Suprapubic skin (tissue), 4 donors: ENCODE measurements around the gene CUEDC2. TPM values are rescaled to one million over a fixed set of nuclear protein-coding genes. Genes with fewer than 3 reads are reported as not detected.

Experiments used
- DNase-seq, 2 donors: peaks; one replicate each; pipeline ENCODE4 v3.0.0-alpha.2; 2019; ENCODE audit warnings: low spot score in 2 of 2
- H3K27ac ChIP-seq: fragments of 200-600 bp; sonication (generic); one replicate; pipeline ENCODE4 v1.5.1; 2019
- H3K27me3 ChIP-seq: fragments of 200-600 bp; sonication (generic); one replicate; pipeline ENCODE4 v1.5.1; 2019
- H3K36me3 ChIP-seq: fragments of 200-600 bp; sonication (generic); one replicate; pipeline ENCODE4 v1.5.1; 2019
- H3K4me1 ChIP-seq: fragments of 200-600 bp; sonication (generic); one replicate; pipeline ENCODE4 v1.5.1; 2019
- H3K4me3 ChIP-seq: fragments of 200-600 bp; sonication (generic); one replicate; pipeline ENCODE4 v1.5.1; 2019; ENCODE audit warnings: mild to moderate bottlenecking
- H3K9me3 ChIP-seq: fragments of 200-600 bp; sonication (generic); one replicate; pipeline ENCODE4 v1.5.1; 2019
- CTCF ChIP-seq, 2 donors: fragments of 200-600 bp in 1 of 2; fragments of 450-650 bp in 1 of 2; sonication (generic) in 1 of 2; IDR thresholded peaks; one replicate each; pipeline ENCODE4 v1.5.1; 2016 to 2019; ENCODE audit warnings: antibody characterized with exemption in 2 of 2, mild to moderate bottlenecking in 1 of 2, moderate library complexity in 1 of 2
- EP300 ChIP-seq: sonication (generic); formaldehyde crosslinking; IDR thresholded peaks from one replicate; pipeline ENCODE4 v1.6.1; 2017; ENCODE audit warnings: antibody characterized with exemption
- POLR2A ChIP-seq, 2 donors: fragments of 450-650 bp; IDR thresholded peaks; one replicate each; pipeline ENCODE4 v1.6.1; 2017; ENCODE audit warnings: antibody characterized with exemption in 2 of 2, mild to moderate bottlenecking in 2 of 2, moderate library complexity in 2 of 2
- POLR2AphosphoS5 ChIP-seq, 3 donors: sonication (generic); formaldehyde crosslinking; IDR thresholded peaks; one replicate each; pipeline ENCODE4 v1.6.1; 2017; ENCODE audit warnings: antibody characterized with exemption in 3 of 3
- WGBS: methylation state at CpG from one replicate; pipeline ENCODE4 v1.1.5; 2018; 5-methylcytosine and 5-hydroxymethylcytosine counted together
- total RNA-seq, 4 donors: library from RNA; depleted of rRNA; stranded (reverse); fragments of >200 nt; gene quantifications; one replicate each; pipeline ENCODE4 v1.1.0, GENCODE V29; 2016

The CUEDC2 gene
- total RNA-seq, 4 donors from 2014 or later: 25.0 to 61.2 (median 40.2) TPM

DNA sequence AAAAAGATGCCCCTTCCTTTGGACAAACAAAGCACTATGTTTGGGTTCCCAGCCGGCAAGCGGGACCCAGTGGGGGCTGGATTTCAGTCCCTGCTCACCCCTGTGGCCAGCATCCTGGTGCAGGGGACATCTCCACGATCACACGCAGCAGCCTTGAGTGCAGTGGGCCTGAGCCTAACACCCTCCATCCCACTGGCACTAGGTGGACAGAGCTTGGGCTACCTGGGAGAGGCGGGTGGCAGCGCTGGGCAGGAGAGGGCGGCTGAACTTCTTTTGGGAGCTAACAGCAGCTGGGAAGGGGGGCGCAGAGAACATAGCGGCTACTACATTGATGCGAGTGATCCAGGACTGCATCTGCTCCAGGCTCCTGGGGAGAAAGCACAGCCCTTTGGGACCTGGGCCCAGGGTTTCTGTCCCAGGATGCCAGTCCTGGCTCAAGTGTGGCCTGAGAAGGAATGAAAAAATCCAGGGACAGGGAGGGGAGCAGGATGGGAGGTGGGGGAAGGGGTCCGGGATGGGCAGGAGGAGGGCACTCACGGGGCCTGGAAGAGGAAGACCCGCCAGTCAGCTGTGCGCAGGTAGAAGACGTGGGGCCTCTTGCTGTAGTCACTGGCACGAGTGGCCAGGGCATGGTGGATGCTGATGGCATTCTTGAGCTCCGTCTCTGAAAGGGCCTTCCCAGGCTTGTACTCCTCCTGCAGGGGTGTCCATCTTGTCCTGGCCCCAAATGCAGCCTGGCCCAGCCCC is 27.8 kb downstream of the CUEDC2 start:
- no peak overlapping the region for H3K27ac ChIP-seq
- H3K36me3 ChIP-seq: peaks cover 21% of the 10 kb centered on the region
- H3K4me1 ChIP-seq: peaks cover 34% of the 10 kb centered on the region
- H3K9me3 ChIP-seq: no peaks in the 10 kb centered on the region
- TF ChIP-seq POLR2AphosphoS5 (IDR thresholded peaks at IDR 0.05) (no peak), CTCF (IDR thresholded peaks at IDR 0.05) (no peak), POLR2A (IDR thresholded peaks at IDR 0.05) (no peak), EP300 (no peak)
- no peak overlapping the region for H3K4me3 ChIP-seq
- no peak for DNase-seq
- 82% methylated on average over 16 of the region's 17 CpGs for WGBS
- H3K27me3 ChIP-seq: peaks cover 19% of the 10 kb centered on the region

DNA sequence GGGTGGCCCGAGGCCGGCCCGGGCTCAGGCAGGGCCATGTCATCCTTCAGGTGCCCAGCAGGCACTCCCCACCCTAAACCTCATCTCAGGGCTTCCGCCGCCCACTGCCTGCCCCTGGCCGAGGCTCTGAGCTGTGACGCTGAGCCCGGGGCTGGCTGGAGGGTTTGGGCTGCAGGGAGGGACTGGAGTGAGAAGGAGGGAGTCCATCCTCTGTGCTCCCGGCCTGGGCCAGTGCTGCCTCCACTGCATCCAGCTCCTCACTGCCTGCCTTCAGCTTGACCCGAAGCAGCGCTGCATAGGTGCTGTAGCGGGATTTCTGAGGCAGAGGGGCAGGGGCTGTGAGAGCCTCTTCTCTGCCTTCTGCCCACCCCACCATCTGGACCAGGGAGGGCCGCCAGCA is 29.3 kb downstream of the CUEDC2 start:
- Histone ChIP-seq H3K4me3 (no peak overlapping the region), H3K4me1 (peaks cover 37% of the 10 kb centered on the region), H3K27me3 (peaks cover 6% of the 10 kb centered on the region), H3K36me3 (peaks cover 21% of the 10 kb centered on the region), H3K27ac (no peak overlapping the region), H3K9me3 (no peaks in the 10 kb centered on the region)
- TF ChIP-seq POLR2AphosphoS5 (IDR thresholded peaks at IDR 0.05) (no peak), POLR2A (IDR thresholded peaks at IDR 0.05) (no peak), EP300 (no peak), CTCF (IDR thresholded peaks at IDR 0.05) (no peak)
- DNase-seq: no peak
- WGBS: 87% methylated on average over 5 of the region's 13 CpGs

GRCh38 chr10:102402512-102402896 is 29.9 kb downstream of the CUEDC2 start:
- WGBS: 83% methylated on average over 3 of the region's 5 CpGs
- H3K27me3 ChIP-seq: no peaks in the 10 kb centered on the region
- no peaks in the 10 kb centered on the region for H3K9me3 ChIP-seq
- peaks cover 21% of the 10 kb centered on the region for H3K36me3 ChIP-seq
- TF ChIP-seq POLR2AphosphoS5 (IDR thresholded peaks at IDR 0.05): no peak
- no peak for TF ChIP-seq POLR2A (IDR thresholded peaks at IDR 0.05)
- TF ChIP-seq CTCF (IDR thresholded peaks at IDR 0.05): no peak
- no peak for TF ChIP-seq EP300
- no peak overlapping the region for H3K27ac ChIP-seq
- H3K4me1 ChIP-seq: peaks cover 40% of the 10 kb centered on the region
- DNase-seq: no peak
- H3K4me3 ChIP-seq: no peak overlapping the region

DNA sequence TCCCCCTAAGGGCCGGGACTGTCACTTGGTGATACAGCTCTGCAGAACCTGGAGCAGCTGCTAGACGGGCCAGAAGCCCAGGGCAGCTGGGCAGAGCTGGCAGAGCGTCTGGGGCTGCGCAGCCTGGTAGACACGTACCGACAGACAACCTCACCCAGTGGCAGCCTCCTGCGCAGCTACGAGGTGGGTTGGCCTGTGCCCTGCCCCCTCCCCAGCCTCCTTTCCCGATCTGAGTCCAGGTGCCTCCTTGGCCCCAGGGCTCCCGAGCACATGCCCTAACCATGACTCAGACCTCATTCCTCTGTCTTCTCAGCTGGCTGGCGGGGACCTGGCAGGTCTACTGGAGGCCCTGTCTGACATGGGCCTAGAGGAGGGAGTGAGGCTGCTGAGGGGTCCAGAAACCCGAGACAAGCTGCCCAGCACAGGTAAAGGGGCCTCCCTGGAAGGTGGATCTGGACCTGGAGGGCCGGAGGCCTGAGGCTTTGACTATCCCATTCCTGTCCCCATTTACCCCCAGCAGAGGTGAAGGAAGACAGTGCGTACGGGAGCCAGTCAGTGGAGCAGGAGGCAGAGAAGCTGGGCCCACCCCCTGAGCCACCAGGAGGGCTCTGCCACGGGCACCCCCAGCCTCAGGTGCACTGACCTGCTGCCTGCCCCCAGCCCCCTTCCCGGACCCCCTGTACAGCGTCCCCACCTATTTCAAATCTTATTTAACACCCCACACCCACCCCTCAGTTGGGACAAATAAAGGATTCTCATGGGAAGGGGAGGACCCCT is 30.5 kb downstream of the CUEDC2 start:
- Histone ChIP-seq H3K4me3 (no peak overlapping the region), H3K4me1 (peaks cover 46% of the 10 kb centered on the region), H3K27me3 (no peaks in the 10 kb centered on the region), H3K36me3 (peaks cover 21% of the 10 kb centered on the region), H3K9me3 (no peaks in the 10 kb centered on the region), H3K27ac (no peak overlapping the region)
- DNase-seq: peak in 1 of 2 donors; percentile 65
- 62% methylated on average over 16 of the region's 18 CpGs for WGBS
- TF ChIP-seq EP300 (no peak), POLR2A (IDR thresholded peaks at IDR 0.05) (no peak), POLR2AphosphoS5 (IDR thresholded peaks at IDR 0.05) (no peak), CTCF (IDR thresholded peaks at IDR 0.05) (no peak)

DNA sequence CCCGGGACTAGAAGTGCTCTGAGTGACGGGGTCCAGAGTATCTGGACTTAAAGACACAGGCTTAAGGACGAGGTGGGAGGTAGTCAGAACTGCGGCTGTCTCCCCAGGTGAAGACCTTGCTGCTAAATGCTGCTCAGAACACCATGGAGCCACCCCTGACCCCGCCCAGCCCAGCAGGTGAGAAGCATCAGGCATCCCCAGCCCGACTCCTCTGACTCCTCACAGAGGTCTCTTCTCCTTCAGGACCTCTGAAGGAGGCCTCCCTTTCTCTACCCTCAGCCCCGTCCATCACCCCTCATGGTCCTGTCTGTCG is 31.1 kb downstream of the CUEDC2 start:
- no peaks in the 10 kb centered on the region for H3K27me3 ChIP-seq
- no peaks in the 10 kb centered on the region for H3K9me3 ChIP-seq
- TF ChIP-seq POLR2A (IDR thresholded peaks at IDR 0.05): no peak
- no peak for TF ChIP-seq EP300
- no peak for TF ChIP-seq POLR2AphosphoS5 (IDR thresholded peaks at IDR 0.05)
- TF ChIP-seq CTCF (IDR thresholded peaks at IDR 0.05): no peak
- H3K4me3 ChIP-seq: no peak overlapping the region
- no peak for DNase-seq
- H3K36me3 ChIP-seq: peaks cover 21% of the 10 kb centered on the region
- WGBS: 73% methylated on average over 8 of the region's 8 CpGs
- H3K27ac ChIP-seq: no peak overlapping the region
- peaks cover 52% of the 10 kb centered on the region for H3K4me1 ChIP-seq
